ENCODE measurements around the gene TRIP12. TPM values are rescaled to one million over a fixed set of nuclear protein-coding genes. Genes with fewer than 3 reads are reported as not detected.

The TRIP12 gene
- total and polyA plus RNA-seq, 2 of the 8 experiments (the other 6 are each of a cell fraction or from before 2014, with no cell fraction given): 23.1 to 174 TPM

DNA sequence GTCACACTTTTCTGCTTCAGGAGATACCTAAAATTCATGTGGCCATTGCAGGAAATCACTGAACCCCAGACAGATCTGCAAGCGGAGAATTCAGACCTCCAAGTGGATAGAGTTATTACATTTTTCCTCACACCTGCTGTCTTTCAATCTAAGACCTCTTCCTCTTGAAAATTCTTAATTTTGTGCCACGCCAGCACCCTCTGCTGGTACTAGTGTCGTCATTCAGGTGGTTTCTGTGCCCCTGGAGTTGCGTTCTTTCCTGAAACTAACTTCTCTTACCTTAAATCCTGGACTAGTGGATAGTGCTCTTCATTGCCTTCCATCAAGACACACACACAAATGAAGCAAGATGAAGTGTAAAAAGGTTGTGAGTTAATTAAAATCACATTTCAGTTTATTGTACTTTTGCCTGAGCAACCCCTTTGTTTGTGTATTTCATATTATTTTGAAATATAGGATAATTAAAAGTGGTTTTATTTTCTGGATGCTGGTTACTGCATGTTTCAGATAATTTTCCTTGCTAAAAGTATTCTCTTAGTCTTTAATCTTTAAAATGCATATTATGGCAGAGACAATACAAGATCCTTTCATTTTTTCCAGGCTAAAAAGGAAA is 205.8 kb downstream of the TRIP12 start:
- Histone ChIP-seq H4K91ac (replicated peaks; ENCODE audit: insufficient read length, low read length) (no peak overlapping the region), H3K9me3 (ENCODE audit: insufficient read depth in 2 of 2, low read depth in 1 of 2, low read length in 1 of 2) (no peaks in the 10 kb centered on the region), H3K56ac (replicated peaks; ENCODE audit: insufficient read length, low read depth, low read length) (no peak overlapping the region), H2AFZ (ENCODE audit: low read length) (no peak overlapping the region), H3K4me3 (ENCODE audit: extremely low read depth in 1 of 4, insufficient read depth in 2 of 4, low read depth in 3 of 4, low read length in 4 of 4) (peak overlapping the region in 1 of 4 experiments; percentile 80; a peak in 2 of 8 replicates), H3K4me1 (replicated peaks in 1 of 4; ENCODE audit: control insufficient read depth in 3 of 4, insufficient read depth in 4 of 4, low read length in 3 of 4) (peaks cover 0 to 8% (median 2%) of the 10 kb centered on the region in 4 experiments; a peak in 5 of 7 replicates), H3K9ac (replicated peaks in 1 of 4; ENCODE audit: extremely low read depth in 1 of 4, low read depth in 3 of 4, low read length in 3 of 4) (no peak overlapping the region), H2BK20ac (ENCODE audit: low read length) (no peak overlapping the region), H2AK5ac (ENCODE audit: low read depth, low read length) (no peak overlapping the region), H3K18ac (ENCODE audit: extremely low read depth, low read length) (no peak overlapping the region), H3K14ac (ENCODE audit: insufficient read length) (no peak overlapping the region), H2BK5ac (ENCODE audit: low read depth, low read length) (no peak overlapping the region), H2BK15ac (ENCODE audit: low read length) (no peak overlapping the region), H2BK12ac (ENCODE audit: low read depth, low read length) (no peak overlapping the region), H3K23ac (ENCODE audit: insufficient read length) (no peak overlapping the region), H3K4me2 (ENCODE audit: insufficient read depth in 1 of 2, low read depth in 2 of 2, low read length in 2 of 2) (peak overlapping the region; percentile 60 to 97), H3K79me1 (ENCODE audit: low read depth, low read length) (no peaks in the 10 kb centered on the region), H3K36me3 (ENCODE audit: control insufficient read depth in 2 of 4, insufficient read depth in 4 of 4, low read length in 3 of 4) (no peaks in the 10 kb centered on the region), H3K27ac (ENCODE audit: low read depth, low read length) (no peak overlapping the region), H4K5ac (ENCODE audit: insufficient read length, low read depth, low read length) (no peak overlapping the region), H2BK120ac (replicated peaks; ENCODE audit: low read depth, low read length) (no peak overlapping the region), H4K20me1 (replicated peaks in 1 of 2; ENCODE audit: control insufficient read depth in 1 of 2, insufficient read depth in 2 of 2, low read length in 2 of 2) (peaks cover 0 to 2% of the 10 kb centered on the region in 2 experiments), H3K23me2 (ENCODE audit: low read depth, low read length) (peaks cover 15% of the 10 kb centered on the region), H3K79me2 (ENCODE audit: control insufficient read depth in 1 of 2, insufficient read depth in 2 of 2, low read length in 2 of 2) (no peaks in the 10 kb centered on the region), H3K4ac (replicated peaks; ENCODE audit: insufficient read length, low read depth, low read length) (no peak overlapping the region), H3K27me3 (replicated peaks in 1 of 4; ENCODE audit: control insufficient read depth in 3 of 4, extremely low read depth in 1 of 4, insufficient read depth in 3 of 4, low read length in 3 of 4) (peaks cover 1 to 16% (median 13%) of the 10 kb centered on the region in 4 experiments), H4K8ac (ENCODE audit: extremely low read depth, insufficient read depth, low read length) (no peak overlapping the region)
- DNase-seq (ENCODE audit: low read depth in 1 of 2, low spot score in 2 of 2): peak in 1 of 2 experiments; percentile 61
- ChIA-PET POLR2A (ENCODE audit: partially characterized antibody) (no interaction called here), CTCF (ENCODE audit: partially characterized antibody) (interaction anchor here (0.7 to 2.3 kb wide), 8 partner anchors 9 to 444 kb away, joined by 3 to 8 read pairs (median 4); no protein-coding TSS in a partner anchor)
- no peak for TF ChIP-seq SIRT6 (IDR thresholded peaks at IDR 0.05; ENCODE audit: low read length)
- TF ChIP-seq, protein P1, sequence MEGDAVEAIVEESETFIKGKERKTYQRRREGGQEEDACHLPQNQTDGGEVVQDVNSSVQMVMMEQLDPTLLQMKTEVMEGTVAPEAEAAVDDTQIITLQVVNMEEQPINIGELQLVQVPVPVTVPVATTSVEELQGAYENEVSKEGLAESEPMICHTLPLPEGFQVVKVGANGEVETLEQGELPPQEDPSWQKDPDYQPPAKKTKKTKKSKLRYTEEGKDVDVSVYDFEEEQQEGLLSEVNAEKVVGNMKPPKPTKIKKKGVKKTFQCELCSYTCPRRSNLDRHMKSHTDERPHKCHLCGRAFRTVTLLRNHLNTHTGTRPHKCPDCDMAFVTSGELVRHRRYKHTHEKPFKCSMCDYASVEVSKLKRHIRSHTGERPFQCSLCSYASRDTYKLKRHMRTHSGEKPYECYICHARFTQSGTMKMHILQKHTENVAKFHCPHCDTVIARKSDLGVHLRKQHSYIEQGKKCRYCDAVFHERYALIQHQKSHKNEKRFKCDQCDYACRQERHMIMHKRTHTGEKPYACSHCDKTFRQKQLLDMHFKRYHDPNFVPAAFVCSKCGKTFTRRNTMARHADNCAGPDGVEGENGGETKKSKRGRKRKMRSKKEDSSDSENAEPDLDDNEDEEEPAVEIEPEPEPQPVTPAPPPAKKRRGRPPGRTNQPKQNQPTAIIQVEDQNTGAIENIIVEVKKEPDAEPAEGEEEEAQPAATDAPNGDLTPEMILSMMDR (IDR thresholded peaks at IDR 0.05; ENCODE audit: control extremely low read depth in 1 of 3, insufficient read depth in 1 of 3, low read depth in 1 of 3, low read length in 3 of 3): peak; percentile 59 to 82 (median 73)
- TF ChIP-seq CBX8 (IDR thresholded peaks at IDR 0.05; ENCODE audit: borderline replicate concordance, low read depth, low read length): no peak
- no peak for TF ChIP-seq EGR1 (IDR thresholded peaks at IDR 0.05; ENCODE audit: borderline replicate concordance, low read depth, low read length)
- TF ChIP-seq TEAD4 (IDR thresholded peaks at IDR 0.05; ENCODE audit: low read depth, low read length): no peak
- TF ChIP-seq KDM1A (IDR thresholded peaks at IDR 0.05; ENCODE audit: borderline replicate concordance, low read length): no peak
- TF ChIP-seq CREB1 (IDR thresholded peaks at IDR 0.05): peak; percentile 87
- TF ChIP-seq RAD21 (IDR thresholded peaks at IDR 0.05 in 1 of 2, conservative IDR thresholded peaks at IDR 0.05 in 1 of 2; ENCODE audit: low read depth in 2 of 2, low read length in 2 of 2): peak; percentile 76 to 79
- WGBS, 2 experiments (ENCODE audit: extremely low coverage in 1 of 2, insufficient coverage in 1 of 2, insufficient read length in 1 of 2, insufficient replicate concordance in 2 of 2, low coverage in 1 of 2, low lambda C conversion rate in 2 of 2, missing lambda C conversion rate in 1 of 2): 17% methylated on average over 4 of the region's 4 CpGs; no CpG with 5 or more reads in 1 of the 2 experiments
- peak; percentile 88 for FAIRE-seq
